ENCODE data around the gene EHBP1L1.

DNA sequence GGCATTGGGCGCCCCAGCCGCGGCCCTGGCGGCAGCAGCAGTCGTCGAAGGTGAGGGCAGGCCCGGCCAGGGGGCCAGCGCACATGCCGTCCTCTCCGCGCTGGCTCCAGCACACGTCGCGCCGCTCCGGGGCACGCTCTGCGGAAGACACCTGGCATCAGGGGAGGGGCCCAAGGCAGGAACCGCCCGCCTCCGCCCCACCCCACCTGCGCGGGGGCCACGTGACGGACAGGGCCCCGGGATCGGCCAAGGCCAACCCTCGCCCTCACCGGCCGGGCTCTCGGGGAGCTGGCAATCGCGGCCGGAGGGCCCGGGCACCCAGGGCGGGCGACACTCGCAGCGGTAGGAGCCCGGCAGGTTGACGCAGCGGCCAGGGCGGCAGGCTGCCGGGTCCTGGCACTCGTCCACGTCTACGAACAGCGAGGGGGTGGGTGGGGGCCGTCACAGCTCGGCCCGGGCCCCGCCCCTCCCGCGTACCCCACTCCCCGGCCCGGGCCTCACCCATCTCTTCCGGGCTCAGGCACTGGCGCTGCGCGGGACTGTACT lies 36.0 kb upstream of the EHBP1L1 start:
- TF ChIP-seq KLF16 (tag by site-specific recombination; IDR thresholded peaks at IDR 0.05) (no peak), ZNF324 (tag by site-specific recombination; IDR thresholded peaks at IDR 0.05) (no peak), ZNF366 (tag by site-specific recombination; conservative IDR thresholded peaks at IDR 0.05) (no peak), ZBTB7A (tag by site-specific recombination; IDR thresholded peaks at IDR 0.05; ENCODE audit: low read depth) (no peak), ZNF274 (IDR thresholded peaks at IDR 0.05; ENCODE audit: low read length) (no peak), ZNF274 (tag by site-specific recombination; IDR thresholded peaks at IDR 0.05; ENCODE audit: borderline replicate concordance) (no peak)
- TF ChIP-seq, protein P1, sequence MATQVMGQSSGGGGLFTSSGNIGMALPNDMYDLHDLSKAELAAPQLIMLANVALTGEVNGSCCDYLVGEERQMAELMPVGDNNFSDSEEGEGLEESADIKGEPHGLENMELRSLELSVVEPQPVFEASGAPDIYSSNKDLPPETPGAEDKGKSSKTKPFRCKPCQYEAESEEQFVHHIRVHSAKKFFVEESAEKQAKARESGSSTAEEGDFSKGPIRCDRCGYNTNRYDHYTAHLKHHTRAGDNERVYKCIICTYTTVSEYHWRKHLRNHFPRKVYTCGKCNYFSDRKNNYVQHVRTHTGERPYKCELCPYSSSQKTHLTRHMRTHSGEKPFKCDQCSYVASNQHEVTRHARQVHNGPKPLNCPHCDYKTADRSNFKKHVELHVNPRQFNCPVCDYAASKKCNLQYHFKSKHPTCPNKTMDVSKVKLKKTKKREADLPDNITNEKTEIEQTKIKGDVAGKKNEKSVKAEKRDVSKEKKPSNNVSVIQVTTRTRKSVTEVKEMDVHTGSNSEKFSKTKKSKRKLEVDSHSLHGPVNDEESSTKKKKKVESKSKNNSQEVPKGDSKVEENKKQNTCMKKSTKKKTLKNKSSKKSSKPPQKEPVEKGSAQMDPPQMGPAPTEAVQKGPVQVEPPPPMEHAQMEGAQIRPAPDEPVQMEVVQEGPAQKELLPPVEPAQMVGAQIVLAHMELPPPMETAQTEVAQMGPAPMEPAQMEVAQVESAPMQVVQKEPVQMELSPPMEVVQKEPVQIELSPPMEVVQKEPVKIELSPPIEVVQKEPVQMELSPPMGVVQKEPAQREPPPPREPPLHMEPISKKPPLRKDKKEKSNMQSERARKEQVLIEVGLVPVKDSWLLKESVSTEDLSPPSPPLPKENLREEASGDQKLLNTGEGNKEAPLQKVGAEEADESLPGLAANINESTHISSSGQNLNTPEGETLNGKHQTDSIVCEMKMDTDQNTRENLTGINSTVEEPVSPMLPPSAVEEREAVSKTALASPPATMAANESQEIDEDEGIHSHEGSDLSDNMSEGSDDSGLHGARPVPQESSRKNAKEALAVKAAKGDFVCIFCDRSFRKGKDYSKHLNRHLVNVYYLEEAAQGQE (tag by site-specific recombination; IDR thresholded peaks at IDR 0.05): no peak
- TF ChIP-seq, protein P2, sequence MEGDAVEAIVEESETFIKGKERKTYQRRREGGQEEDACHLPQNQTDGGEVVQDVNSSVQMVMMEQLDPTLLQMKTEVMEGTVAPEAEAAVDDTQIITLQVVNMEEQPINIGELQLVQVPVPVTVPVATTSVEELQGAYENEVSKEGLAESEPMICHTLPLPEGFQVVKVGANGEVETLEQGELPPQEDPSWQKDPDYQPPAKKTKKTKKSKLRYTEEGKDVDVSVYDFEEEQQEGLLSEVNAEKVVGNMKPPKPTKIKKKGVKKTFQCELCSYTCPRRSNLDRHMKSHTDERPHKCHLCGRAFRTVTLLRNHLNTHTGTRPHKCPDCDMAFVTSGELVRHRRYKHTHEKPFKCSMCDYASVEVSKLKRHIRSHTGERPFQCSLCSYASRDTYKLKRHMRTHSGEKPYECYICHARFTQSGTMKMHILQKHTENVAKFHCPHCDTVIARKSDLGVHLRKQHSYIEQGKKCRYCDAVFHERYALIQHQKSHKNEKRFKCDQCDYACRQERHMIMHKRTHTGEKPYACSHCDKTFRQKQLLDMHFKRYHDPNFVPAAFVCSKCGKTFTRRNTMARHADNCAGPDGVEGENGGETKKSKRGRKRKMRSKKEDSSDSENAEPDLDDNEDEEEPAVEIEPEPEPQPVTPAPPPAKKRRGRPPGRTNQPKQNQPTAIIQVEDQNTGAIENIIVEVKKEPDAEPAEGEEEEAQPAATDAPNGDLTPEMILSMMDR (tag by site-specific recombination; IDR thresholded peaks at IDR 0.05): no peak
